ENCODE results near the gene IL23A. TPM values are rescaled to one million over a fixed set of nuclear protein-coding genes. Genes with fewer than 3 reads are reported as not detected.
"Not testable (repeated sequence)": the region's sequence is repeated elsewhere in the genome, so short reads cannot be mapped to it uniquely, and the experiment has no call there.

Gene IL23A
- polyA plus RNA-seq, 1 of the 3 experiments (the other 2 are of a cell fraction): 0.46 TPM

DNA sequence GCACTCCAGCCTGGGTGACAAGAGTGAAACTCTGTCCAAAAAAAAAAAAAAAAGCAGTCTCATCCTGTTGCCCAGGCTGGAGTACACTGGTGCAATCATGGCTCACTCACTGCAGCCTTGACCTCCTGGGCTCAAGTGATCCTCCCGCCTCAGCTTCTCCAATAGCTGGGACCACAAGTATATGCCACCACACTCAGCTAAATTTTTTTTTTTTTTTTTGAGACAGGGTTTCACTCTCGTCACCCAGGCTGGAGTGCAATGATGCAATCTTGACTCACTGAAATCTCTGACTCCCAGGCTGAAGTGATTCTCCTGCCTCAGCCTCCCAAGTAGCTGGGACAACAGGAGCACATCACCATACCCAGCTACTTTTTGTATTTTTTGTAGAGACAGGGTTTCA, 17.7 kb upstream of the IL23A start (continued):
- TF ChIP-seq, protein P1, sequence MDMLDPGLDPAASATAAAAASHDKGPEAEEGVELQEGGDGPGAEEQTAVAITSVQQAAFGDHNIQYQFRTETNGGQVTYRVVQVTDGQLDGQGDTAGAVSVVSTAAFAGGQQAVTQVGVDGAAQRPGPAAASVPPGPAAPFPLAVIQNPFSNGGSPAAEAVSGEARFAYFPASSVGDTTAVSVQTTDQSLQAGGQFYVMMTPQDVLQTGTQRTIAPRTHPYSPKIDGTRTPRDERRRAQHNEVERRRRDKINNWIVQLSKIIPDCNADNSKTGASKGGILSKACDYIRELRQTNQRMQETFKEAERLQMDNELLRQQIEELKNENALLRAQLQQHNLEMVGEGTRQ (IDR thresholded peaks at IDR 0.05; ENCODE audit: borderline replicate concordance, low read depth, low read length): no peak

DNA sequence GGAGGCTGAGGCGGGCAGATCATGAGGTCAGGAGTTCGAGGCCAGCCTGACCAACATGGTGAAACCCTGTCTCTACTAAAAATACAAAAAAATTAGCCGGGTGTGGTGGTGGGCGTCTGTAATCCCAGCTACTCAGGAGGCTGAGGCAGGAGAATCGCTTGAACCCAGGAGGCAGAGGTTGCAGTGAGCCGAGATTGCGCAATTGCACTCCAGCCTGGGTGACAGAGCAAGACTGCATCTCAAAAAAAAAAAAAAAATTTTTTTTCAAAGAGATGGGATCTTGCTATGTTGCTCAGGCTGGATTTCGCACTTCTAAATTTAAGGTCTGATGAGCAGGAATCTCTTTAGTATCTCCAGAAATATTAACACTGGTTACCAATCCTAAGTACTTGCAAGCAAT, 17.1 kb upstream of the IL23A start:
- H3K4me2 ChIP-seq; H3K9me2 ChIP-seq; H3K4me1 ChIP-seq (ENCODE audit: control insufficient read depth in 1 of 2, insufficient read depth in 2 of 2, low read depth in 1 of 2, low read length in 1 of 2); H4K20me1 ChIP-seq (ENCODE audit: insufficient read depth); H3K4me3 ChIP-seq (ENCODE audit: low read depth in 2 of 2, low read length in 1 of 2); POLR2A ChIA-PET; H3K9me3 ChIP-seq; H3K9ac ChIP-seq; H3K79me2 ChIP-seq (ENCODE audit: insufficient read depth); DNase-seq; H3K27me3 ChIP-seq (ENCODE audit: insufficient read depth); H2AFZ ChIP-seq (ENCODE audit: low read depth); CTCF ChIA-PET; H3K27ac ChIP-seq (ENCODE audit: low read depth in 2 of 2, low read length in 1 of 2): not testable (repeated sequence)
- H3F3A ChIP-seq (replicated peaks; ENCODE audit: insufficient read depth): peaks cover 14% of the 10 kb centered on the region
- peaks cover 21 to 58% of the 10 kb centered on the region in 2 experiments for H3K36me3 ChIP-seq (replicated peaks in 1 of 2; ENCODE audit: control insufficient read depth in 1 of 2, insufficient read depth in 2 of 2, low read length in 1 of 2)
- 88% methylated on average over 8 of the region's 8 CpGs for WGBS (ENCODE audit: low lambda C conversion rate)

DNA sequence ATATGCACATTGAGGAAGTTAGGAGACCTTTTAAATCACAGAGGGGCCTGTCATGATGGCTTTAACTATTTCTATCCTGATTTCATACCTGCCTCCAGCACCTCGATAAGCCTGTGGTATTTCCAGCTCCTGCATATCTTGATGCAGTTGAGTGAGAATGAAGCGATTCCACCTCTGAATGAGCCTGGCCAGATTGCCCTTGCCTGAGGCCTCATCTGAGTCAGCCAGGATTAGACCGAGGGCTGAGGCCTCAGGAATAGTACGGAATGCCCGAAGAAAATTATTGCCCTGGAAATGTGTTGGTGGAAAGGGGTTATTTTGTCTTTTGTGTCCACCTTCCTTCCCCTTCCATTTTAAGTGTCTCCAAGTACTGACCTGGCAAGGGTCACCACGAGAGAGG, 14.5 kb upstream of the IL23A start:
- TF ChIP-seq FOSL2 (IDR thresholded peaks at IDR 0.05; ENCODE audit: borderline replicate concordance, low read depth): no peak
- TF ChIP-seq FOXJ3 (CRISPR knock-in tag; IDR thresholded peaks at IDR 0.05): no peak
- TF ChIP-seq MEF2A (IDR thresholded peaks at IDR 0.05; ENCODE audit: borderline replicate concordance, low read depth): no peak
- no peak for TF ChIP-seq ELF1 (IDR thresholded peaks at IDR 0.05)
- no peak for TF ChIP-seq POLR2AphosphoS5 (IDR thresholded peaks at IDR 0.05; ENCODE audit: low read depth, low read length)
- TF ChIP-seq GABPA (IDR thresholded peaks at IDR 0.05; ENCODE audit: low read depth): no peak
- no peak for TF ChIP-seq TCF12 (IDR thresholded peaks at IDR 0.05)
- TF ChIP-seq, protein P2, sequence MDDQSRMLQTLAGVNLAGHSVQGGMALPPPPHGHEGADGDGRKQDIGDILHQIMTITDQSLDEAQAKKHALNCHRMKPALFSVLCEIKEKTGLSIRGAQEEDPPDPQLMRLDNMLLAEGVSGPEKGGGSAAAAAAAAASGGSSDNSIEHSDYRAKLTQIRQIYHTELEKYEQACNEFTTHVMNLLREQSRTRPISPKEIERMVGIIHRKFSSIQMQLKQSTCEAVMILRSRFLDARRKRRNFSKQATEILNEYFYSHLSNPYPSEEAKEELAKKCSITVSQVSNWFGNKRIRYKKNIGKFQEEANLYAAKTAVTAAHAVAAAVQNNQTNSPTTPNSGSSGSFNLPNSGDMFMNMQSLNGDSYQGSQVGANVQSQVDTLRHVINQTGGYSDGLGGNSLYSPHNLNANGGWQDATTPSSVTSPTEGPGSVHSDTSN (IDR thresholded peaks at IDR 0.05): no peak
- TF ChIP-seq NFIC (IDR thresholded peaks at IDR 0.05; ENCODE audit: borderline replicate concordance): no peak
- TF ChIP-seq MXI1 (IDR thresholded peaks at IDR 0.05; ENCODE audit: low read depth, low read length): no peak
- TF ChIP-seq SMC3 (IDR thresholded peaks at IDR 0.05; ENCODE audit: low read depth, low read length): no peak
- ChIA-PET POLR2A (interaction anchor here (1.0 kb wide), 1 partner anchor 10 kb away, joined by 6 read pairs; the partner anchor contains the start of gene PAN2), CTCF (interaction anchor here (0.8 kb wide), 1 partner anchor 9 kb away, joined by 3 read pairs; the partner anchor contains the start of gene PAN2)
- H2AFZ ChIP-seq (ENCODE audit: low read depth): no peak overlapping the region
- H3K4me2 ChIP-seq: no peak overlapping the region
- H3K9ac ChIP-seq: no peak overlapping the region
- H3F3A ChIP-seq (replicated peaks; ENCODE audit: insufficient read depth): no peaks in the 10 kb centered on the region
- no peaks in the 10 kb centered on the region for H3K4me1 ChIP-seq (ENCODE audit: control insufficient read depth in 1 of 2, insufficient read depth in 2 of 2, low read depth in 1 of 2, low read length in 1 of 2)
- no peaks in the 10 kb centered on the region for H4K20me1 ChIP-seq (ENCODE audit: insufficient read depth)
- DNase-seq: no peak
- H3K4me3 ChIP-seq (ENCODE audit: low read depth in 2 of 2, low read length in 1 of 2): no peak overlapping the region
- H3K27me3 ChIP-seq (ENCODE audit: insufficient read depth): no peaks in the 10 kb centered on the region
- H3K27ac ChIP-seq (ENCODE audit: low read depth in 2 of 2, low read length in 1 of 2): no peak overlapping the region
- 89% methylated on average over 6 of the region's 6 CpGs for WGBS (ENCODE audit: low lambda C conversion rate)
- H3K36me3 ChIP-seq (replicated peaks in 1 of 2; ENCODE audit: control insufficient read depth in 1 of 2, insufficient read depth in 2 of 2, low read length in 1 of 2): peaks cover 18 to 61% of the 10 kb centered on the region in 2 experiments
- no peaks in the 10 kb centered on the region for H3K9me2 ChIP-seq
- H3K9me3 ChIP-seq: no peaks in the 10 kb centered on the region
- H3K79me2 ChIP-seq (ENCODE audit: insufficient read depth): no peaks in the 10 kb centered on the region

Data from SK-N-SH (cell line).